Body of pancreas (tissue), 4 donors: ENCODE results near the gene LAMA5.

Experiments
- CTCF ChIP-seq, 7 experiments: fragments of 450-650 bp in 4 of 7; fragments of 200-600 bp in 3 of 7; sonication (generic) in 3 of 7; IDR thresholded peaks; one replicate each; pipeline ENCODE4 v1.5.1; 2016 to 2019; ENCODE audit warnings: antibody characterized with exemption in 7 of 7
- POLR2A ChIP-seq, 3 donors: fragments of 450-650 bp; IDR thresholded peaks; one replicate each; pipeline ENCODE4 v1.6.1; 2016; ENCODE audit warnings: antibody characterized with exemption in 3 of 3, mild to moderate bottlenecking in 2 of 3

GRCh38 chr20:62386383-62387218 lies 19.5 kb upstream of the LAMA5 start, which contains the start of gene RPS21:
- peak in 1 of 7 experiments; percentile 15 for TF ChIP-seq CTCF (IDR thresholded peaks at IDR 0.05)
- TF ChIP-seq POLR2A (IDR thresholded peaks at IDR 0.05), result peak; percentile 69 to 87 (median 77)
